Measurements from ENCODE around the gene BNC2.
"Not testable (repeated sequence)": the region's sequence is repeated elsewhere in the genome, so short reads cannot be mapped to it uniquely, and the experiment has no call there.

The BNC2 gene, protein sequence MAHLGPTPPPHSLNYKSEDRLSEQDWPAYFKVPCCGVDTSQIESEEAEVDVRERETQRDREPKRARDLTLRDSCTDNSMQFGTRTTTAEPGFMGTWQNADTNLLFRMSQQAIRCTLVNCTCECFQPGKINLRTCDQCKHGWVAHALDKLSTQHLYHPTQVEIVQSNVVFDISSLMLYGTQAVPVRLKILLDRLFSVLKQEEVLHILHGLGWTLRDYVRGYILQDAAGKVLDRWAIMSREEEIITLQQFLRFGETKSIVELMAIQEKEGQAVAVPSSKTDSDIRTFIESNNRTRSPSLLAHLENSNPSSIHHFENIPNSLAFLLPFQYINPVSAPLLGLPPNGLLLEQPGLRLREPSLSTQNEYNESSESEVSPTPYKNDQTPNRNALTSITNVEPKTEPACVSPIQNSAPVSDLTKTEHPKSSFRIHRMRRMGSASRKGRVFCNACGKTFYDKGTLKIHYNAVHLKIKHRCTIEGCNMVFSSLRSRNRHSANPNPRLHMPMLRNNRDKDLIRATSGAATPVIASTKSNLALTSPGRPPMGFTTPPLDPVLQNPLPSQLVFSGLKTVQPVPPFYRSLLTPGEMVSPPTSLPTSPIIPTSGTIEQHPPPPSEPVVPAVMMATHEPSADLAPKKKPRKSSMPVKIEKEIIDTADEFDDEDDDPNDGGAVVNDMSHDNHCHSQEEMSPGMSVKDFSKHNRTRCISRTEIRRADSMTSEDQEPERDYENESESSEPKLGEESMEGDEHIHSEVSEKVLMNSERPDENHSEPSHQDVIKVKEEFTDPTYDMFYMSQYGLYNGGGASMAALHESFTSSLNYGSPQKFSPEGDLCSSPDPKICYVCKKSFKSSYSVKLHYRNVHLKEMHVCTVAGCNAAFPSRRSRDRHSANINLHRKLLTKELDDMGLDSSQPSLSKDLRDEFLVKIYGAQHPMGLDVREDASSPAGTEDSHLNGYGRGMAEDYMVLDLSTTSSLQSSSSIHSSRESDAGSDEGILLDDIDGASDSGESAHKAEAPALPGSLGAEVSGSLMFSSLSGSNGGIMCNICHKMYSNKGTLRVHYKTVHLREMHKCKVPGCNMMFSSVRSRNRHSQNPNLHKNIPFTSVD

DNA sequence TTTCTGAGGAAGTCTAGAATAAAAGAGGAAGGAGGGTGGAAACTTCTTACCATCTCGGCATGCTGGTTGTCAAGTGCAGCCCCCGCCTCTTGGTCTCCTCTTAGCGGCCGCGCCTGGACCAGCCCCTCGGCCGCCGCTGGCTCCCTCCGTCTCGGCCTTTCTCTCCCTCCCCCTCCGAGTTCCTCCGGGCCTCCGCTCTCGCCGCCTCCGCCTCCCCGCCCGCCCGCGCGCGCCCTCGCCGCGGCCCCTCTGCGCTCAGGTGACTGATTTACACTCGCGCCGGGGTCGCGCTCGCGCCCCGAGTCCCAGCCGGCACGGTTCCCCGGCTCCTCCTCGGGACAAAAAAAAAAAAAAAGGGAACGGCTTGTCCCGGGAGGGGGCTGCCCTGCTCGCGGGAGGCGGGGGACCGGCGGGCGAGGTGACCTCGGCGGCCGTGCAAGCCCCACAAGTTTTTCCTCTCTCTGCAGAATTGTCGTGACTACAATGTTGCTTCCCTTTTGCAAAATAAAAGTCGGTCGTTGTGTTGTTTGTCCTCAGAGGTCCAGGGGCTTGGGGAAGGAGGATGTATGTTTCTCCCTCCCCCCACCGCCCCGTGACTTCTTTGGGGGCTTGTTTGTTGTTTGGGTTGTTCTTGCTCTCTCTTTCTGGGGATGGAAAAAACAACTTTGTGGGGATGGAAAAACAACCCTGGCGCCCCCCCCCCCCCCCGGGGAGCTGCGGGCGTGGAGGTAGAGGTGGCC lies at the start of gene BNC2:
Gene BNC2 (minus strand): TSS at position 75 of the 740 bp plus-strand sequence. CDS start 22 bp downstream, at position 53.
- DNase-seq: no peak

DNA sequence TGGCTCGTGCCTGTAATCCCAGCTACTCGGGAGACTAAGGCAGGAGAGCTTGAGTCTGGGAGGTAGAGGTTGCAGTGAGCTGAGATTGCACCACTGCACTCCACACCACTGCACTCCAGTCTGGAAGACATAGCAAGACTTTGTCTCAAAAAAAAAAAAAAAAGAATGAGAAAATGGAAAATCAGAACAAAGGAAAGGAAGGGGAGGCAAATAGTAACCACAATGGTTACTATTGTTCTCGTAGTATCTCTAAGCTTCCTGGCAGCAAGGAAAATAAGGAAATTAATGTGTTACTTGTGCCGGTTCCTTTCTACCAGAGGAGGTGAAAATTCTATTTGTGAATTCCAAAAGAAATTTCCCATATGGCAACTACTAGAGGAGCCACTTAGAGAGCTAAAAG lies 48.5 kb upstream of the BNC2 start:
- DNase-seq: no peak

DNA sequence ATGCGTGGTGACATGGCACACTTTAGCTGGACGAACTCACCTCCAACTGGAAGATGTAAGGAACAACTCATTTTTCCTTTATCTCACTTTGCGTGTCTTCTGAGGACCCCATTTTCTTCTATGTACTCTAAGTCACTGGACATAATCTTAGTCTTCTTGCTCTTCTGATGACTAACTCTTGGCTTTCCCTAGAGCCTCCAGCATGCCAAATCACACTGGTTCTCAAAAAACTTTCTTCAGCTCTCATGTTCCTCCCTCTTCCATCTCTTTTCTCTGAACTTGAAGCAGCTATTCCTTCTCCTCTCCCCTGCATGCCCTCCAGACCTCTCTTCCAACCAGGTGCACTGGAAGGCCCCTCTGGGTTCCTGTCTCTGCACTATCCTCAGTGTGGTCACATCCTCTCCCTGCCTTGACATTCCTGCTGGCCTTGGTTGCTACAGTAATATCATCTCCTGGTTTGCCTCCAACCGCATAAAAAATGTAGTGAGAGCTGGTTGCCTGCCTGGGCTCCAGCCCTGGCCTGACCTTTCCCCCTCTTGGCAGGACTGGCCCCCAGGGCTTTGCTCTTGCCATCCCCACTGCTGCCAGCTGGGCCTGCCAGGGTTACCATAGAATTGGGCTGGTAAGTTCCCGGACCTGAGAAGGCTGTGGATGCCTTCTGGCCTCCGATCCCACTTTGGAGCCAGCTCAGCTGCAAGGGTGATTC lies 44.8 kb upstream of the BNC2 start:
- no peak for DNase-seq

DNA sequence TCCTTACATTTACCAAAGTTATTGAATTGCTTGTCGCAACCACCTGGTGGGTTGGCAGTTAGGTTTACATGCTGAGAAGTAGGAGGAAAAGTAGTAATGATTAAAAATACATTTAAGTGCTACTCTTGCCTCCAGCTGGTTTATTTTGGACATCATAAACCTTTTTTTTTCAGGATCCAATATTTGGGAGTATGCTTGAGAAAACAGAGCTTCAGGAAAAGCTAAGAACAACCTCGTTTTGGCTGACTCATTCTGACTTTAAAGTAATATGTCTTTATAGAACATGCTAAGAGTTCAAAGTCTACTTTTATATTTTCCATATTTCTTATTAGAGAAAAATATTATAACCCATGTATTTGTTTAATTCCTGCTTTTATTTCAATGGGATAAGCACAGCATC lies 41.7 kb upstream of the BNC2 start:
- no peak for DNase-seq

DNA sequence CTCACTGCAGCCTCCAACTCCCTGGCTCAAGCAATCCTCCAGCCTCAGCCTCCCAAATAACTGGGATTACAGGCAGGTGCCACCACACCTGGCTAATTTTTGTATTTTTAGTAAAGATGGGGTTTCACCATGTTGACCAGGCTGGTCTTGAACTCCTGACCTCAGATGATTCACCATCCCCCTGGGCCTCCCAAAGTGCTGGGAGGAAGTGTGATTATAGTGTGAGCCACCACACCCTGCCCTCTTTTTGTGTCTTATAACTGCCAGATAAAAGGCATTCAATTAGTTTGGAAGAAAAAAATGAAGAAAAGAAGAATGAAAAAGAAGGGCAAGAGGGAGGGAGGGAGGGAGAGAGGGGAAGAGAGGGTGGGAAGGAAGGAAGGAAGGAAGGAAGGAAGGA lies 37.7 kb upstream of the BNC2 start:
- DNase-seq: not testable (repeated sequence)

DNA sequence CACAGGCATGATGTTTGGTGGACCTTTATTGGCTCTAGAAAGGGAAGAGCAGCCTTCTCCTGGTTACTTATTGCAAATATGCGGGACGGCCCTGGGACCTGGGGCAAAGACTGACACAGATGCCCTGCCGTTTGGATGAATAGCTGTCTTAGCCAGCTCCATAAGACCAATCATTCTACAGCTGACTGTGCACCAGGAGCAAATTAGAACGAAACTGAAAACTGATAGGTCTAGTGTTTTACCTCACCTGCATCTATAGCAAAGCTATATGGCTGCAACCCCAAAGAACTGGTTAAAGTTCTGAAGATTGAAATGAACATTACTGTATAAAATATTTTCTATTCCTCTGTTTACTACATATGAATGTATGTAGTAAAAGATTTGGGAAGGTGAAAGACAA lies 34.2 kb upstream of the BNC2 start:
- no peak for DNase-seq

DNA sequence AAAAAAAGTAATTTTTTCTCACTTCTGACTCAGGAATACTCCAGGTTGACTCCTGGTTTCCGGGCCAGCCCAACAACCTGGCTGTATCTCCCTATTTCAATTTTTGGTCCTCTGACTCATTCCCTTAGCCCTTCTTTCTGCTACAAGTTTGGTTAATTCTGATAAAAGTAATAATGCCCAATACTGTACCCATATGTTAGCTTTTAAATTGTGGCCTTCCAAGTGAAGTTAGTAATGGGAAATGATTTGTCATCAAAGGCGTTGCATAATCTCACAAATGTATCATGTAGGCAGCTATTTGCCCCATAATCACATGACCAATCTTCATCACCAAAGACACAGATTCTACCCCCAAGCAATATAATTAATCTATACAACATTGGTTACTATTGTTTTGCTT lies 31.1 kb upstream of the BNC2 start:
- DNase-seq: no peak

DNA sequence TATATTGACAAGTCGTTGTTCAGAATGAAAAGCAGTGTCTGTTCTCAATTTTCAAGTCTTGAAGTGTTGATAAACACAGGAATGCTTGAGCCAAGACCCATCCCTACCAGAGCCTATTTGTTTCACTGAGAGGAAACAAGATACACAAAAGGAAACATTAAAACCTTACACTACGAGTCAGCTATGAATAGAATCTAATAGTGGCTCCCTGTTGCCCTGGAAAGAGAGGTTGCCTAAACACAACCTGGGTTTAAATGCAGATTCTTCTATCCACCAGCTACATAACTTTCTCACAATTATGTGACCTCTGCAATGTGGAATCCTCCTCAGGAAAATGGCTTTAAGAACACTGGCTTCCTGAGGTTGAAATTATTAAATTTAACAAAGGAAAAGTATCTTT lies 29.1 kb upstream of the BNC2 start:
- DNase-seq: no peak

DNA sequence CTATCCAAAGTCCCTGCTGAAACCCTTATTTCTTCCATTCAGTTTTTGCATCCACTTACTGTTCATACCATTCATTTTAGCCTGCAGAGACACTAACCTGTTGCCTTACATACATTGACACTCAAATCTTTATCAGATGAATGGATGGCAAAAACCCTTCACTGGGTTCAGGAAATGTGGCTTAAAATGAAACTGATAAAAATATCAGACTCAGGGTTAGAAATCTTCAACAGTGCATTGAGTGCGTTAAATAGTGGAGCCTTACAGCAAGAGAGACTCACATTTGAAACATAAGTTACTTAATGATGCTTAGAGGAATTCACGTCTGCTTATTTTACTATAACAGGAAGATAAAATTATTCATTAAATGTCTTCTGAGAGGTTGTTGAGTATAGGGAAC lies 28.0 kb upstream of the BNC2 start:
- DNase-seq: no peak

DNA sequence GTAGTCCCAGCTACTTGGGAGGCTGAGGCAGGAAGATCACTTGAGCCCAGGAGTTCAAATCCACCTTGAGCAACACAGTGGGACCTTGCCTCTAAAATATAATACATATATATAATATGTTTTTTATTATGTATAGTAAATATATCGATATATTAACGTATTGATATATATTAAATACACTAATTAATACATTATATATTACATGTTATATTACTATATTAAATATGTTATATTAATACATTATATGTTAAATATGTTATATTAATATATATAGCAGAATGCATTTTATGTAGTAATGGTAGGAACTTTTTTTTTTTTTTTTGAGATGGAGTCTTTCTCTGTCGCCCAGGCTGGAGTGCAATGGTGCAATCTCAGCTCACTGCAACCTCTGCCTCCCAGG lies 18.1 kb upstream of the BNC2 start:
- DNase-seq: no peak

DNA sequence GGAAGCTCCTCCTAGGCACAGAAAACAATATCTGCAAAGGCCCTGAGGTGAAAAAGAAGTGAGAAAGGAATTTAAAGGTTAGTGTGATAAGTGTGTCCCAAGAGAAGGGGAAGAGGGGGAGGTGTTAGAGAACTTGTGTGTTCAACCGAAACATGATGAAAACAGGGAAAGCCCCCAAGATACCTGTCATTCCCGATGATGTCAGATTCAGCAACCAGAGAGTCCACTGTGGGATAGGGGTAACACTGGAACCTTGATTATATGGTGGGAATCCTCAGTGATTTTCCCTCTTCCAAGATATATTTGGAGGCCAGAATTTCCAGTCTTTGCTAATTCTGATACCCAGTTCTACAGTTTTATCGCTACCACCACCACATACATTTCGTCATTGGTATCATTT lies 15.5 kb upstream of the BNC2 start:
- no peak for DNase-seq

DNA sequence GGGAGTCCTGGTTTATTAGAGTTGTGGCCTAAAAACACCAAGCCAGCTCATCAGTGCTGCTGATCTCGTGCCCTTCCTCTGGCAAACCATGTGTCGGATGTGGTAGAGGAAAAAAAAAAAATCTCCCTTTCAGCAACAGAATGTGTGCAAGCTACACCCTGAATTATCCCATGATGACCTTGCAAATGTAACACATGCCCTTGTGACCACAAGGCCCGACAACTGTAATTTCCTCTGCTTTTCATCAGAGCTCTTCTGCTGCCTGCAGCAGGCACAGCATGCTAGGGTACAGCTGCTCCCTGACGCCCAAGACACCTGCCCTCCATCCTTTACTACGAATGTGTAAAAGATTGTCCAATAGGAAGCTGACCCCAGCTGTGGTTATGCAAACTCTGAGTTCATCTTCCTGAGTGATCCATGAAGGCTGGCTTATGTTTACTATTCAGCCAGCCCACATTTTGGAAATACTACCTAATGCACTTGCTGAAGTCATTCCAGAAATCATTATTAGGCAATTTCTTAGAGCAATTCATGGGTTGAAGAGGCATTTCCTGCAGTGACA lies 14.6 kb upstream of the BNC2 start:
- DNase-seq: no peak

DNA sequence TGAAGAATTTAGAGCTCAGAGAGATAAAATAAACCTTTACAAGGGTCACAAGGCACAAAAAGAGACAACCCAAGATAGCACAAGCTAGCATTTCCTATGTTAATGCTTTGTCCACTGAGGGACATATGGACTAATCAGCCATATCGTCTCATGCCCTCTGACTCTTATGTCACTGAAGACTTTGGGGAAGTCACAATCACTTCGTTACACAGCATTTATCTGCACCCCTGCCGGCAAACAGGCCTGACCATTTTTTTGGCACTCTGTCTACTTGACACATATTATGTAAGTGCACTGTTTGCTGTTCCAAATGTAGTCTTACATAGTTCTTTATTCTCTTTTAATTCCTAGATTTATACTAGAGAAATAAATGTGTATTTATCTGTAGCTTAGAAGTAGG lies 13.9 kb upstream of the BNC2 start:
- no peak for DNase-seq

DNA sequence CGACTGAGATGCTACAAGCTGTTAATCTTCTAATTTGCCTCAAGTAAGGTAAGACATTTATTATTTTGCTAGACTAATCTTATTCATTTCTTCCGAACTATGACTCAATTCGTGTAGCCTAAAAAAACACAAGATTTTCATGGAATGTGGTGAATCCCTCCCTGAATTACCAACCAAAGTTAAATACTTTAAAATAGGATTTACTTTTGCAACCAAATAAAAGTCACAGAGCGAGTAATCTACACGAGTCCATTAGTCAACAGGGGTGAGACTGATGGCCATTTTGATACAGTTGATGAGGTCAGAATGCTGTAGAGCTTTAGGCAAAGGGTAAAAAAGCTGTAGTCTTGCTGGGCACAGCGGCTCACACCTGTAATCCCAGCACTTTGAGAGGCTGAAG lies 13.1 kb upstream of the BNC2 start:
- no peak for DNase-seq

DNA sequence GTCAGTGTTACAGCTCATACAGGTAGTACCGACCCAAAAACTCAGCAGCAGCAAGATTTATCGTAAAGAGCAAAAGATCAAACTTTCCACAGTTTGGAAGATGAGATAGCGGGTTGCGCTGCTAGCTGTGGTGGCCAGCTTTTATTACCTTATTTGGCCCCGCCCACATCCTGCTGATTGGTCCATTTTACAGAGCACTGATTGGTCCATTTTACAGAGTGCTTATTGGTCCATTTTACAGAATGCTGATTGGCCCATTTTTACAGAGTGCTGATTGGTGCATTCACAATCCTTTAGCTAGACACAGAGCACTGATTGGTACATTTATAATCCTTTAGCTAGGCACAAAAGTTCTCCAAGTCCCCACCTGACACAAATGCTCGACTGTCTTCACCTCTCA lies 12.0 kb upstream of the BNC2 start:
- DNase-seq: not testable (repeated sequence)

DNA sequence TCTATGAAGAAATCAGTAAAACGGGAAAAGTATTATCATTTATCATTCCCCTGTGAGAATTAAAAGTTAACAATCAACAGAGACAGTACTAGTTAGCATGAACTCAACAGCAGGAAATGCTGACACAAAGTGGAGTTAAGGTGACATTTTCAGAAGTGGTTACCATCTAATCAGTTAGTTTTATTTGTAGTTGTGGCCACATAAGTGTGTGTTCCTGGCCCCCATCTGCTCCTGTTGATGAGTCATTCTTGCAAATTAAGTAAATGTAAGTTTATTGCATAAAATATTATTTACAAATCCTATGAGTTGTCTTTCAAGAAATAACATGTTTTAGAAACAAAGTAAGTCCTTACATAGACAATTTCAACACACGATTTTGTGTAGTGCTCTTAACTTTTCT lies 8.9 kb upstream of the BNC2 start:
- no peak for DNase-seq

DNA sequence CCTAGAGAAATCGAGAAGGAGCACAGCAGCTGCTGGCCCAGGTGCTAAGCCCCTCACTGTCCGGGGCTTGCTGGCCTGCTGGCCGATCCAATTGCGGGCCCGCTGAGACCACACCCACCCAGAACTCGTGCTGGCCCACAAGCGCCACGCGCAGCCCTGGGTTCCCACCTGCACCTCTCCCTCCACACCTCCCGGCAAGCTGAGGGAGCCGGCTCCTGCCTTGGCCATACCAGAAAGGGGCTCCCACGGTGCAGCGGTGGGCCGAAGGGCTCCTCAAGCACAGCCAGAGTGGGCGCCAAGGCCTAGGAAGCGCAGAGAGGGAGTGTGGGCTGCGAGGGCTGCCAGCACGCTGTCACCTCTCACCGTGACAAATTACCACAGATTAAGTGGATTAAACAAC lies 6.8 kb upstream of the BNC2 start:
- DNase-seq: no peak

DNA sequence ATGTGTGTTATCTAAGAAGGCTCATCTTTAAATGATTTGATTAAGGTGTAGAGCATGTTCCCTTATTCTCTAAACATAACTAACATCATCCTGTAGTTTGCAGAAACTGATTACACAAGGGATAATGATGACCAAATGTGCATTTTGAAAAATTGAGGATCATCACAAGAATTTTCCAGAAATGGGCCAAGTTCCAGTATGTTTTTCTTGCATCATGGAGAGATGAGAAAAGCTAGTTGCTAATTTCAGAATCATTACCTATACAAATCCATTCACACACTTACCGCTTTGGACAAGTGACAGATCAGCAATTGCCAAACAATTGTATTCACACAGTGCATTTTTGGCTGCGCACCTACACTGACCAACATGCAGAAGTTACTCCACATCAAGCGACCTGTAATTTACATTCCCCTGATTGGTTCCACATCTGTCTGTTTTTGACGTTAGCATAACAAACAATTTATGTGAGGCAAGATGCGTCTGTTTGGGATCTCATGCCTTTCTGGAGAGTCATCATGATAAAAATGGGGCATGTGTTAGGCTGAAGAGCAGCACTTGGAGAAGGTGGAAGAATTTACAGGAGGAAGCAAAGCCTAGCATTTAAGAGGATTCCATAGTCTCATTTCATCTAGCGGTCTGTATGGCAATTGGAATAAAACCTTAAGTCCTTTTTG lies 2.8 kb upstream of the BNC2 start:
- DNase-seq: no peak

DNA sequence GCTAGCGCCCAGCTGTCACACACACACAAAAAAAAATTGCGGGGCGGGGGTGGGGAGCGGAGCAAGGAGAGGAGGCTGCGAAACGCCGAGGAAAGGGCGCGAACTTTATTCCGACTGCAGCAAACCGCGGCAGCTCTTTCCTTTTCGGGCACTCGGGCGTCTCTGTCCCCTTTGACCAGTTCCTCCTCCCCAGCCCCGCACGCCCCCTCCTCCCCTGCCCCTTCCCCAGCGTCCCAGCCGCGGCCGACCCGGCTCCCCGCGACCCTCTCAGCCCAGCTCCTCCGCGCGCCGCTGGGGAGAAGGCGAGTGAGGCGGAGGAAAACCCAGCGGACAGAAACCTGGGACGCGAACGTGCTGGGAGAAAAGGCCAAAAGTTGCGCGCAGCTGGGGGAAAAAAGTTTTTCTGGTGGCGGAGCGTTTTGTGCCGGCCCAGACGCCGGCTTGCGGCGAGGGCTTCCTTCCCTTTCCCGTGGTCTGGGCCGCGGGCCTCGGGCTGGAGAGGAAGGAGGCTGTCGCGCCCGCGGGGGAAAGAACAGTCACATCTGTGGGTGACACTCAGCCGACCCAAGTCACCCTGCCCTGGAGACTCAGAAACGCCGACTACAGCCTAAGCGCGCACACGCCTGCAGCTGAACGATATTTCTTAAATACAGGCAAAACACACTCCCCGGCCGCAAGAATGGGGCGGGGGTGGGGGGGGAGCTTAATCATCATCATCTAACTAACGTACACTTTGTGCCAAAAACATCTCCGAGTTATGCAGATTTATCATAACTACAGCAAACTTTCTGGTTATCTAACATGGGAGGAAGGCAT lies 1.1 kb upstream of the BNC2 start:
- DNase-seq: no peak

DNA sequence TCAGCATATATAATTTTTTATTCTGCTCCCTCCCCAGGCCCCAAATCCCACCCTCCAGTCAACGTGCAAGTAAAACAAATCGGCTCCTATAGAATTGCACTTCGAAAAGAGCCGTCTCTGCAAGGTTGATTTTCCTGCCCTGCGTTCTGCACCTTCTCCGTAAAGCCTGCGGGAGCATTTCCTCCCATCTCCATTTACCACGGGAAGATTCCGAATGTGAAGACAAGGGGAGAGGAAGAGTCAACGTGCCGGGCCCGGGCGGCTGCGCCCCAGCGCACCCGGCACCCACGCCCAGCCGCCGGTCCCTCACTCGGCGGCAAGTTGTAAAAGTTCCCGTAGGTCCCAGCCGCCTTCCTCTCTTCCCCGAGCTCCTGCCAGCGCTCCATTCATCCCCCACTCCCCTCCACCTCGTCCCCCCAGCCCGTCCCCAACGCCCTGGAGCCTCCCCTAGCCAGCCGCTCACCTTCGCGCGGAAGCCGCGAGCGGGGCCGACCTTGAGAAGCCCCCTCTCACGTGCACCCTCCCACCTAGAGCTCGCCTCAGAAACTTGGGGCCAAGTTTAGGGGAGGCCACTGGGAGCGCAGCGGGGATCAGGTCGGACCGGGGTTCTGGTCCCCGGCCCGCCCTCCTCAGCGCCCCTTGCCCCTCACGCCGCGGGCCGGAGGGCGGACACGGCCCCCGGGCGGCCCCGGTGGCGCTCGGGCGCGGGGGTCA lies 431 bp downstream of the BNC2 start:
- DNase-seq: no peak
